ENCODE measurements around the gene IGF2BP2. TPM values are rescaled to one million over a fixed set of nuclear protein-coding genes. Genes with fewer than 3 reads are reported as not detected.
"Not testable (repeated sequence)": the region's sequence is repeated elsewhere in the genome, so short reads cannot be mapped to it uniquely, and the experiment has no call there.

The IGF2BP2 gene
- total RNA-seq, 1 donor from 2014 or later, result 187 TPM

DNA sequence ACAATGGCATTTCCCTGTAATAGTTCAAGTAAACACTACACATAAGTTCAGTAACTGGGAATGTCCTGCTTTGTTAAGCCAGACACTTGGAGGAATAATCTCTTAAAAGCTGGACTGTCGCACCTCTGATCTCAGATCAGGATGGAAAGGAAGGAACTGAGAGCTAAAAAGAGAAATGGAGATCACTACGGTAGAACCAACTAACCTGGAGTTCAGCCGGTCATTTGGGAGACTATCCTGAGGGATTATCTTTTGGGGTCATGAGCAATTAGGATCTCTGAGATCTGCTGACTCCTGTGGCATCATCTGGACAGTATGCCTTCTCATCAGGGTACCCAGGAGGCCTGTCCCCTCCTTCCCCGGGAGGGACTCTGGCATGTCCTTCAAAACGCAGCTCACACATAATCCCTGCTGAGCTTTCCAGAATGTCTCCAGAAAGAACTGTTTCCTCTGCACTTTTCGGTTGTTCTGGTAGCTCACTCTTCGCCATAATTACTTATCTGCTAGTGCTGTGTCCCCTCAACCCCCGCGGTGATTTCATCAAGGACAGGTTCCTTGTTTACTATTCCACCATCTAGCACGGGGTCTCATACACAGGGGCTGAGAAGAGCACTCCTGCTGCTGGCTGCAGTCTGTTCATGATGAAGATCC lies 123.1 kb downstream of the IGF2BP2 start:
- TF ChIP-seq, protein P1, sequence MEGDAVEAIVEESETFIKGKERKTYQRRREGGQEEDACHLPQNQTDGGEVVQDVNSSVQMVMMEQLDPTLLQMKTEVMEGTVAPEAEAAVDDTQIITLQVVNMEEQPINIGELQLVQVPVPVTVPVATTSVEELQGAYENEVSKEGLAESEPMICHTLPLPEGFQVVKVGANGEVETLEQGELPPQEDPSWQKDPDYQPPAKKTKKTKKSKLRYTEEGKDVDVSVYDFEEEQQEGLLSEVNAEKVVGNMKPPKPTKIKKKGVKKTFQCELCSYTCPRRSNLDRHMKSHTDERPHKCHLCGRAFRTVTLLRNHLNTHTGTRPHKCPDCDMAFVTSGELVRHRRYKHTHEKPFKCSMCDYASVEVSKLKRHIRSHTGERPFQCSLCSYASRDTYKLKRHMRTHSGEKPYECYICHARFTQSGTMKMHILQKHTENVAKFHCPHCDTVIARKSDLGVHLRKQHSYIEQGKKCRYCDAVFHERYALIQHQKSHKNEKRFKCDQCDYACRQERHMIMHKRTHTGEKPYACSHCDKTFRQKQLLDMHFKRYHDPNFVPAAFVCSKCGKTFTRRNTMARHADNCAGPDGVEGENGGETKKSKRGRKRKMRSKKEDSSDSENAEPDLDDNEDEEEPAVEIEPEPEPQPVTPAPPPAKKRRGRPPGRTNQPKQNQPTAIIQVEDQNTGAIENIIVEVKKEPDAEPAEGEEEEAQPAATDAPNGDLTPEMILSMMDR (IDR thresholded peaks at IDR 0.05; ENCODE audit: unreplicated experiment), result no peak
- Mint-ChIP-seq H3K4me3 (ENCODE audit: low read depth) (no peak overlapping the region), H3K27me3 (no peaks in the 10 kb centered on the region), H3K36me3 (ENCODE audit: insufficient read depth) (peaks cover 1% of the 10 kb centered on the region), H3K27ac (peak overlapping the region; percentile 90), H3K9me3 (ENCODE audit: low read depth) (no peaks in the 10 kb centered on the region), H3K4me1 (ENCODE audit: low read depth) (peaks cover 25% of the 10 kb centered on the region)
- DNase-seq (ENCODE audit: low spot score, unreplicated experiment), result no peak

DNA sequence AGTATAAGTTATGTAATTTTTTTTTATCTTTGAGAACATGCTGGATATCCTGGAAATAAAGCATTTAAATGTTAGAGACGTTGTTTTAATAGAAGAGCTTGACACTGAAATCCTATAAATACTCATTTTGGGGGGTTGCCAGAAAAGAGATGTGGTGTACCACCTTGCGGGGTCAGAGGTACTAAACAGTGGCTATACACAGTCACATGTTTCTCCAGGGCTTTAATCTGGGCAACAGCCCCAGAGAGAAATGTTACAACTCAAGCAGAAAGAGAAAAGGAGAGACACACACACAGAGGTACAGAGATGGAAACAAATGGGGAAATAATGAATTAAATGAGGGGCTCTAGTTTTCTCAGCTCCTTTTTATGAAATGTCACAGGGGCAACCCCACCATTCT lies 124.9 kb downstream of the IGF2BP2 start:
- Mint-ChIP-seq H3K4me3 (ENCODE audit: low read depth) (no peak overlapping the region), H3K27me3 (no peaks in the 10 kb centered on the region), H3K27ac (no peak overlapping the region), H3K36me3 (ENCODE audit: insufficient read depth) (peaks cover 2% of the 10 kb centered on the region), H3K9me3 (ENCODE audit: low read depth) (no peaks in the 10 kb centered on the region), H3K4me1 (ENCODE audit: low read depth) (peaks cover 32% of the 10 kb centered on the region)
- DNase-seq (ENCODE audit: low spot score, unreplicated experiment), result no peak
- TF ChIP-seq, protein P1 (IDR thresholded peaks at IDR 0.05; ENCODE audit: unreplicated experiment), result no peak

DNA sequence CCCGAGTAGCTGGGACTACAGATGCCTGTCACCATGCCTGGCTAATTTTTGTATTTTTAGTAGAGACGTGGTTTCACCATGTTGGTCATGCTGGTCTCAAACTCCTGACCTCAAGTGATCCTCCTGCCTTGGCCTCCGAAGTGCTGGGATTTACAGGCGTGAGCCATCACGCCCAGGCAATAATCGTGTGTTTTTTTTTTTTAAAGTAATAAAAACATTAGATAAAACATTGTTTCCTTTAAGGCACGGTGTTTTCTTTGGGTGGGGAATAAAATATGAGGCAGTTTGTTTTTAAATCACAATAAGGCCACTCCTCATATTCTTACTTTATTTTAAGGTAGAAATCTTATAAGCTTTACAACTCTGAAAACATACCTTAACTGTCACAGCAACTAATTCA lies 127.6 kb downstream of the IGF2BP2 start:
- H3K36me3 Mint-ChIP-seq (ENCODE audit: insufficient read depth); H3K27ac Mint-ChIP-seq; H3K4me3 Mint-ChIP-seq (ENCODE audit: low read depth); H3K27me3 Mint-ChIP-seq; H3K9me3 Mint-ChIP-seq (ENCODE audit: low read depth); DNase-seq (ENCODE audit: low spot score, unreplicated experiment): not testable (repeated sequence)
- peaks cover 22% of the 10 kb centered on the region for H3K4me1 Mint-ChIP-seq (ENCODE audit: low read depth)

DNA sequence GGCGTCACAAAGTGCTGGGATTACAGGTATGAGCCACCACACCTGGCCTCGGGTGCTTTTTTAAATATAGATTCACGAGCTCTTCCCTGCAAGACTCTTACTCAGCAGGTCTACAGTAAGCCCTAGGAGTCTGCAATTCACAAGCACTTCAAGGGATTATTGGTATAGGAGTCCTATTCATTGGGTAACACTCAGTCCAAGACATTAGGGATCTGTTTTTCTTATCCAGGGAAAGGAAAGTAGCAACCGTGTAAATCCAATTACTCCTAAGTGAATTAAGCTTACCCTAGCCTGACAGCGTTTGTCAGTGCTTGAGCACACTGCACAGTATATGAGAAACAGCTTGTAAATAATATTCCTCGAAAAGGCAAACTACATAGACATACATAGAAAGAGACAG lies 128.8 kb downstream of the IGF2BP2 start:
- H3K36me3 Mint-ChIP-seq (ENCODE audit: insufficient read depth), result peaks cover 7% of the 10 kb centered on the region
- peak overlapping the region; percentile 75 for H3K27ac Mint-ChIP-seq
- no peaks in the 10 kb centered on the region for H3K9me3 Mint-ChIP-seq (ENCODE audit: low read depth)
- TF ChIP-seq, protein P1 (IDR thresholded peaks at IDR 0.05; ENCODE audit: unreplicated experiment), result no peak
- no peak overlapping the region for H3K4me3 Mint-ChIP-seq (ENCODE audit: low read depth)
- peaks cover 14% of the 10 kb centered on the region for H3K4me1 Mint-ChIP-seq (ENCODE audit: low read depth)
- H3K27me3 Mint-ChIP-seq, result no peaks in the 10 kb centered on the region
- DNase-seq (ENCODE audit: low spot score, unreplicated experiment), result no peak

DNA sequence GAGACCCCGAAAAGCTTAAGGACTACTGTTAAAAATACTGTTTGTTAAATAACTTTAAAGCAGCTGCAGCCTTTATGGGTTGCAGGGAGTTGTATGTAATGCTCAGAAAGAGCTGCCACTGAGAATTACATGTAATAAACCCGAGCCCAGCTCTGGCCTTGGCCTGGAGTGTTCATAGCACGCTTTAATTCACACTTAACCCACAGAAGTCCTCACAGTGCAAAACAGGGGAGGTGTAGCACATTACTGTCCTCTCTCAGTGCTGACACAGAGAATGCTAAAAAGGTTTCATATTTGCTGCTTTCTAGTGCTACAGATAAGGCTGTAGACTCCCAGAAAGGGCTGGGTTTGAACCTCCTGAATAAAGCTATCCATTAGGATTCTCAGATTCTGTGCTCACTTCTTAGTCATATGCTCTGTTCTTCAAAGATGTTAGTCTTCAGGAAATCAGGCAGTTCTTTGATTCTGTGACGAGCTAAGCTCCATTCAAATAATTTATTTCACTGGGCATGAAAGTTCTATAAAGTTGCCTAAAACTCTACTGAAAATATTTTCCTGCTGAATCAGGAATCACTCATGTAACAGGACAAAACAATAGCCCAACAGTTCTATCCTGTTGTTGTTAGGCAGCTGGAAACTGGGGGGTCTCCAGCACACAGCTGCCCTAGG lies 130.7 kb downstream of the IGF2BP2 start:
- no peaks in the 10 kb centered on the region for H3K27me3 Mint-ChIP-seq
- peaks cover 10% of the 10 kb centered on the region for H3K36me3 Mint-ChIP-seq (ENCODE audit: insufficient read depth)
- H3K27ac Mint-ChIP-seq, result peak overlapping the region; percentile 33
- no peak overlapping the region for H3K4me3 Mint-ChIP-seq (ENCODE audit: low read depth)
- H3K4me1 Mint-ChIP-seq (ENCODE audit: low read depth), result peaks cover 13% of the 10 kb centered on the region
- TF ChIP-seq, protein P1 (IDR thresholded peaks at IDR 0.05; ENCODE audit: unreplicated experiment), result no peak
- no peak for DNase-seq (ENCODE audit: low spot score, unreplicated experiment)
- no peaks in the 10 kb centered on the region for H3K9me3 Mint-ChIP-seq (ENCODE audit: low read depth)

DNA sequence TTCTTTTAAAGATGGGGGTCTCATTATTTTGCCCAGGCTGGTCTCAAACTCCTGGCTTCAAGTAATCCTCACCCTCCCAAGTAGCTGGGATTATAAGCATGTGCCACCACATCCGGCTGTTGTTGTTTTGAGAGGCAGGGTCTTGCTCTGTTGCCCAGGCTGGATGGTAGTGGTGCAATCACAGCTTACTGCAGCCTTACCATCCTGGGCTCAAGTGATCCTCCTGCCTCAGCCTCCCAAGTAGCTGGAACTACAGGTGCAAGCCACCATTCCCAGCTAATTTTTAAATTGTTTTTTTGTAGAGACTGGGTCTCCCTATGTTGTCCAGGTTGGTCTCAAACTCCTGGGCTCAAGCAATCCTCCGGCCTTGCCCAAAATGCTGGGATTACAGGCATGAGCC lies 133.2 kb downstream of the IGF2BP2 start:
- TF ChIP-seq, protein P1 (IDR thresholded peaks at IDR 0.05; ENCODE audit: unreplicated experiment), result no peak
- Mint-ChIP-seq H3K27ac (no peak overlapping the region), H3K9me3 (ENCODE audit: low read depth) (no peaks in the 10 kb centered on the region), H3K4me1 (ENCODE audit: low read depth) (peaks cover 8% of the 10 kb centered on the region), H3K36me3 (ENCODE audit: insufficient read depth) (peaks cover 16% of the 10 kb centered on the region), H3K4me3 (ENCODE audit: low read depth) (no peak overlapping the region), H3K27me3 (no peaks in the 10 kb centered on the region)
- DNase-seq (ENCODE audit: low spot score, unreplicated experiment), result no peak
